OCI-LY3 (cell line): Measurements from ENCODE around the gene GSDME.

Experiments used
- H2AFZ ChIP-seq: fragments of 200-600, 300-600 bp; shearing (Covaris generic); 2 replicates; pipeline ENCODE4 v1.6.0; 2014; ENCODE audit warnings: antibody characterized with exemption, low read depth, low read length
- H3K27ac ChIP-seq: fragments of 200-600, 300-600 bp; sonication (generic); 2 replicates; pipeline ENCODE4 v1.5.1; 2014; ENCODE audit warnings: mild to moderate bottlenecking, low read length, moderate library complexity, mixed read lengths
- H3K27me3 ChIP-seq: fragments of 200-600, 300-600 bp; sonication (generic); 2 replicates; pipeline ENCODE4 v1.6.1; 2014; ENCODE audit warnings: low read depth, low read length, mixed read lengths
- H3K36me3 ChIP-seq: fragments of 200-600, 300-600 bp; sonication (generic); replicated peaks from 2 replicates; pipeline ENCODE3; 2014; ENCODE audit warnings: low read depth, low read length, mixed read lengths
- H3K4me1 ChIP-seq: fragments of 300-600, 200-600 bp; sonication (generic); 2 replicates; pipeline ENCODE4 v1.6.1; 2014; ENCODE audit warnings: low read length, mixed read lengths
- H3K4me2 ChIP-seq: fragments of 200-600, 300-600 bp; sonication (generic); 2 replicates; pipeline ENCODE4 v1.6.1; 2014; ENCODE audit warnings: low read length, mixed read lengths
- H3K4me3 ChIP-seq: fragments of 300-600, 200-600 bp; sonication (generic); 2 replicates; pipeline ENCODE4 v1.5.1; 2014; ENCODE audit warnings: antibody characterized with exemption, mild to moderate bottlenecking, low read length, moderate library complexity
- H3K79me2 ChIP-seq: fragments of 300-600, 200-600 bp; shearing (Covaris generic); 2 replicates; pipeline ENCODE4 v1.6.1; 2014; ENCODE audit warnings: mild to moderate bottlenecking, low read length, mixed read lengths
- H3K9ac ChIP-seq: fragments of 300-600, 200-600 bp; shearing (Covaris generic); 2 replicates; pipeline ENCODE4 v1.6.0; 2014; ENCODE audit warnings: mild to moderate bottlenecking, low read length, moderate library complexity
- H3K9me3 ChIP-seq: fragments of 200-600, 300-600 bp; shearing (Covaris generic); 2 replicates; pipeline ENCODE4 v1.6.1; 2014; ENCODE audit warnings: low read length, mixed read lengths; ENCODE audit not compliant: insufficient read depth
- H4K20me1 ChIP-seq: fragments of 200-600, 300-600 bp; sonication (generic); 2 replicates; pipeline ENCODE4 v1.6.1; 2016; ENCODE audit warnings: low read length, mixed read lengths; ENCODE audit not compliant: insufficient read depth
- CTCF ChIP-seq: fragments of 200-600, 300-600 bp; sonication (generic); IDR thresholded peaks from 2 replicates; pipeline ENCODE4 v1.5.1; 2014; ENCODE audit warnings: antibody characterized with exemption, low read length, low read depth
- EZH2phosphoT487 ChIP-seq: fragments of 200-600 bp; shearing (Covaris generic); IDR thresholded peaks from 2 replicates; pipeline ENCODE4 v1.6.1; 2018; ENCODE audit warnings: antibody characterized with exemption, mixed run types, low read depth

Gene GSDME

GRCh38 chr7:24692592-24692991 lies 64.7 kb downstream of the GSDME start:
- Histone ChIP-seq H3K36me3 (no peaks in the 10 kb centered on the region), H3K9me3 (no peaks in the 10 kb centered on the region), H3K4me3 (no peak overlapping the region), H3K4me1 (no peaks in the 10 kb centered on the region), H3K9ac (no peak overlapping the region), H3K27ac (no peak overlapping the region), H4K20me1 (no peaks in the 10 kb centered on the region), H3K4me2 (no peak overlapping the region), H2AFZ (no peak overlapping the region), H3K79me2 (no peaks in the 10 kb centered on the region), H3K27me3 (no peaks in the 10 kb centered on the region)
- no peak for TF ChIP-seq EZH2phosphoT487
- TF ChIP-seq CTCF: no peak

- no peaks in the 10 kb centered on the region for H3K79me2 ChIP-seq
- H3K27ac ChIP-seq: no peak overlapping the region
- H2AFZ ChIP-seq: no peak overlapping the region
- no peaks in the 10 kb centered on the region for H3K27me3 ChIP-seq
- no peaks in the 10 kb centered on the region for H3K9me3 ChIP-seq
- H3K4me3 ChIP-seq: no peak overlapping the region
- TF ChIP-seq EZH2phosphoT487 (no peak), CTCF (no peak)
- no peaks in the 10 kb centered on the region for H3K36me3 ChIP-seq
- H3K4me2 ChIP-seq: no peak overlapping the region
- no peaks in the 10 kb centered on the region for H4K20me1 ChIP-seq
- no peaks in the 10 kb centered on the region for H3K4me1 ChIP-seq
- H3K9ac ChIP-seq: no peak overlapping the region
Observed at GRCh38 chr7:24690251-24690650, 67.0 kb downstream of the GSDME start.

GRCh38 chr7:24685708-24686107 lies 71.6 kb downstream of the GSDME start:
- TF ChIP-seq CTCF: no peak
- no peak overlapping the region for H2AFZ ChIP-seq
- H3K27me3 ChIP-seq: no peaks in the 10 kb centered on the region
- H4K20me1 ChIP-seq: no peaks in the 10 kb centered on the region
- H3K9me3 ChIP-seq: no peaks in the 10 kb centered on the region
- H3K36me3 ChIP-seq: no peaks in the 10 kb centered on the region
- no peak overlapping the region for H3K4me2 ChIP-seq
- no peak overlapping the region for H3K4me3 ChIP-seq
- no peaks in the 10 kb centered on the region for H3K4me1 ChIP-seq
- no peak overlapping the region for H3K27ac ChIP-seq
- H3K9ac ChIP-seq: no peak overlapping the region
- H3K79me2 ChIP-seq: no peaks in the 10 kb centered on the region

- H3K27me3 ChIP-seq: no peaks in the 10 kb centered on the region
- no peak overlapping the region for H3K4me2 ChIP-seq
- TF ChIP-seq EZH2phosphoT487 (no peak), CTCF (no peak)
Observed at GRCh38 chr7:24670782-24671181, 86.5 kb downstream of the GSDME start.

More at GRCh38 chr7:24670782-24671181, 86.5 kb downstream of the GSDME start:
- Histone ChIP-seq H3K9ac (no peak overlapping the region), H3K36me3 (no peaks in the 10 kb centered on the region), H2AFZ (no peak overlapping the region), H3K4me3 (no peak overlapping the region), H3K27ac (no peak overlapping the region), H3K79me2 (no peaks in the 10 kb centered on the region), H4K20me1 (no peaks in the 10 kb centered on the region), H3K9me3 (no peaks in the 10 kb centered on the region), H3K4me1 (no peaks in the 10 kb centered on the region)
